Measurements from ENCODE around the gene LRRTM4. TPM values are rescaled to one million over a fixed set of nuclear protein-coding genes. Genes with fewer than 3 reads are reported as not detected.

Gene LRRTM4
- not detected for polyA plus RNA-seq (2012; ENCODE audit: low read depth, missing spikeins)

DNA sequence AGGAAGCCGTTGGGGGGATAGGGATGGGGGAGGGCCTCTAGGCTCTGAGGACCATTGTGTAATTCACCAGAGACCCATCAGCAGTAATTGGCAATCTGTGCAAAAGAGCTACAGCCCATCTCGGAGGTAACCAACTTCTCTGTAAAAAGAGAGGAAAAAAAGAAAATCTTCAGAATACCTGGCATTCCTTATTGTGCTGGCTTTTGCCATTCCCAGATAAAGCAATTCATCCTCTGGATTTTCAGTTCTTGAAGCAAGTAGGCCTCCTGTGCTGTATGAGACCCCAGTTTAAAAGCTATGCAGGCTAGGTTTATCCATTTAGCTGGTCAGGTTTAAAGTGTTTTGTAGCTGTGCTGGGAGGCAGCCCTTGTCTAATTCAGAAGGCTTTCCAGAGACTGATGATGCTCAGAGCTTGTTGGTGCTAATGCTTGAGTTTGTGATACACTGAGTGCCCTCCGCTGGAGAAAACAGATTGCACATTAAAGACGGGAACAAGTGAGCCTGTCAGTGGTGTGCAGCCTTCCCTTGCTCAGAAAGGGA, at the start of gene LRRTM4:
Gene LRRTM4, minus strand, starts transcription at position 446 of the 540 bp plus-strand sequence.
- no peak for FAIRE-seq
- DNase-seq (ENCODE audit: insufficient read length, low spot score): no peak
- no peak for TF ChIP-seq POLR2AphosphoS5 (IDR thresholded peaks at IDR 0.05; ENCODE audit: low read depth, low read length)
- TF ChIP-seq POLR2A (IDR thresholded peaks at IDR 0.05; ENCODE audit: low read depth, low read length): no peak
- no peak for TF ChIP-seq SPI1 (IDR thresholded peaks at IDR 0.05; ENCODE audit: low read depth, low read length)
- TF ChIP-seq PAX5 (IDR thresholded peaks at IDR 0.05; ENCODE audit: insufficient read depth, low read length, severe bottlenecking): no peak
- no peak for TF ChIP-seq TAF1 (IDR thresholded peaks at IDR 0.05; ENCODE audit: low read depth, low read length)
- no peak for TF ChIP-seq POU2F2 (IDR thresholded peaks at IDR 0.05; ENCODE audit: low read depth, low read length)

DNA sequence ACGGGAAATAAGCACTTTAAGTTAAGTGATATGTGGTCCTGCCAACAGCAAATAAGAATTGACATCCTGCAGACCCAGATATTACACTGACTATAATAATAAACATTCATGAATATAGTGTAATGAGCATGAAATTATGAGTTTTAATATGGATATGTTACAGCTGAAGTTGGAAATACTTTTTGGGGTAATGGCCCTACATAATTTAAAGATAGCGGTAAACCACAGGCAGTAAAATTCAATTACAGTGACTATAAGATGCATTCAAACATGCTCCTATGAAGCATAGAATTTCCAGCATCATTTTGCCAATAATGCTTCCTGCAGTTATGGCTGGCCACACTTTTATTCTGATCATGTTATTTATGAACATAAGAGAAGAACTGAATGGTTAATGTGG, 49.4 kb upstream of the LRRTM4 start:
- no peak for TF ChIP-seq POLR2AphosphoS5 (IDR thresholded peaks at IDR 0.05; ENCODE audit: low read depth, low read length)
- no peak for TF ChIP-seq PAX5 (IDR thresholded peaks at IDR 0.05; ENCODE audit: insufficient read depth, low read length, severe bottlenecking)
- no peak for TF ChIP-seq POLR2A (IDR thresholded peaks at IDR 0.05; ENCODE audit: low read depth, low read length)
- TF ChIP-seq TAF1 (IDR thresholded peaks at IDR 0.05; ENCODE audit: low read depth, low read length): no peak
- TF ChIP-seq POU2F2 (IDR thresholded peaks at IDR 0.05; ENCODE audit: low read depth, low read length): no peak
- TF ChIP-seq SPI1 (IDR thresholded peaks at IDR 0.05; ENCODE audit: low read depth, low read length): no peak
- DNase-seq (ENCODE audit: insufficient read length, low spot score): no peak
- FAIRE-seq: no peak

DNA sequence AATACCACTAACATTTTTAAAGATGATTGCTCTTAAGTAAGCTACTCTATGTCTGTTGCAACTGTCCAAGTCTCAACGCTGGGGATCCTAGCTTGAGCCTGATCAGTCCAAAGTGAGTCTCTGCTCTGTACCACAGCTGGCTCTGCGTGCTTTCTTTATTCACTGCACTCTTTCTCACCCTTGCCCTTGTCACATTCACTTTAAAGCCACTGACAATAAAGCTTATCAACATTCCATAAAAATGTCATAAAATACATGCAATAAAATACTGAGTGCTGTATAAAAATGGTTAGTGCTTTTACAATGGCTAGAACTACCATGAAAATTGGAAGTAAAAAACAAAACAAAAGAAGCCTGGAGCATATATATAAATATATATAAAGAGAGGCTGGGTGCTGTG, 45.5 kb upstream of the LRRTM4 start:
- DNase-seq (ENCODE audit: insufficient read length, low spot score) (no peak), FAIRE-seq (no peak)
- TF ChIP-seq PAX5 (IDR thresholded peaks at IDR 0.05; ENCODE audit: insufficient read depth, low read length, severe bottlenecking) (no peak), POLR2A (IDR thresholded peaks at IDR 0.05; ENCODE audit: low read depth, low read length) (no peak), SPI1 (IDR thresholded peaks at IDR 0.05; ENCODE audit: low read depth, low read length) (no peak)

DNA sequence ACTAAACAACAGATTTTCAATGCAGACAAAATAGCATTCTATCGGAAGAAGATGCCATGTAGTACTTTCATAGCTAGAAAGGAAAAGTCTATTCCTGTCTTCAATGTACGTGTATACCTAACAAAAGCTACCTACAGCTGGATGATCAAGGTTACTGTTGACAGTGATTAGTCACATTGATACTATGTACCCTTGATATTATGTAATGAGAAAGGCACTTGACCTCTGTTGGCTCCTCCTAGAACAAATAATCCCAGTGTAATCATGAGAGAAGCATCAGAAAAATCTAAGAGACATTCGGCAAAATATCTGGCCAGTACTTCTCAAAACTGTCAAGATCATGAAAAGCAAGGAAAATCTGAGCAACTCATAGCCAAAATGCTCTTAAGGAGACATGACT, 44.4 kb upstream of the LRRTM4 start:
- no peak for DNase-seq (ENCODE audit: insufficient read length, low spot score)
- no peak for TF ChIP-seq TAF1 (IDR thresholded peaks at IDR 0.05; ENCODE audit: low read depth, low read length)
- TF ChIP-seq POLR2A (IDR thresholded peaks at IDR 0.05; ENCODE audit: low read depth, low read length): no peak
- TF ChIP-seq POLR2AphosphoS5 (IDR thresholded peaks at IDR 0.05; ENCODE audit: low read depth, low read length): no peak
- no peak for TF ChIP-seq PAX5 (IDR thresholded peaks at IDR 0.05; ENCODE audit: insufficient read depth, low read length, severe bottlenecking)
- no peak for TF ChIP-seq POU2F2 (IDR thresholded peaks at IDR 0.05; ENCODE audit: low read depth, low read length)
- TF ChIP-seq SPI1 (IDR thresholded peaks at IDR 0.05; ENCODE audit: low read depth, low read length): no peak
- FAIRE-seq: no peak

DNA sequence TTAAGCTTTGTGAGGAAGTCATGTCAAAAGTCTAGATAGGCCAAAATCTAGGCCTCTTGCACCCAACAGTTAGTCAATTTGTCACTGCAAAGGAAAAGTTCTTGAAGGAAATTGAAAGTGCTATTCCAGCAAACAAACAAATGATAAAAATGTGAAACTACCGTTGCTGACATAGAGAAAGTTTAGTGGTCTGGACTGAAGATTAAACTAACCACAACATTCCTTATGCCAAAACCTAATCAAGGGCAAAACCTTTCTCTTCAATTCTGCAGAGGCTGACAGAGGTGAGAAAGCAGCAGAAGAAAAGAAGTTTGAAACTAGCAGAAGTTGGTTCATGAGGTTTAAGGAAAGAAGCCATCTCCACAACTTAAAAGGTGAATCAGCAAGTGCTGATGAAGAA, 44.0 kb upstream of the LRRTM4 start:
- DNase-seq (ENCODE audit: insufficient read length, low spot score): no peak
- TF ChIP-seq SPI1 (IDR thresholded peaks at IDR 0.05; ENCODE audit: low read depth, low read length) (no peak), POU2F2 (IDR thresholded peaks at IDR 0.05; ENCODE audit: low read depth, low read length) (no peak), PAX5 (IDR thresholded peaks at IDR 0.05; ENCODE audit: insufficient read depth, low read length, severe bottlenecking) (no peak), TAF1 (IDR thresholded peaks at IDR 0.05; ENCODE audit: low read depth, low read length) (no peak), POLR2A (IDR thresholded peaks at IDR 0.05; ENCODE audit: low read depth, low read length) (no peak), POLR2AphosphoS5 (IDR thresholded peaks at IDR 0.05; ENCODE audit: low read depth, low read length) (no peak)
- FAIRE-seq: no peak

DNA sequence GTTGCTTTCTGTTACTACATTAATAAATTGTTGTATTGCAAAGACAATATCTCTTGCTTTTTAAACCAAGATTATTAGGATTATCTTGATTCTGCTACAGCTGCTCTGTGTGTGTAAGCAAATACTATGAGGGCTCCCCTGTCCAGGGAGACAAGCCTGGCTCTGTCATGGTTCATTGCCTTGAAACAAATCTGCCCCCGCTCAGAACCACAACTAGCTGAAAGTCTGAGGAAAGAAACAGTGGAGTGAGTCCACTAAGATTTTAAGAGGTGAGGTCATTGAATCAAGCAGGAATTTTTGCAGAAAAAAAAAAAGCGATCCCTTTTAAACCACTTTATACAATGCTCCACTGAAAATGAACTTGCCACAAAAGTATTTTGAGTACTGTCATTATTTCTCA, 30.8 kb upstream of the LRRTM4 start:
- no peak for TF ChIP-seq POLR2A (IDR thresholded peaks at IDR 0.05; ENCODE audit: low read depth, low read length)
- TF ChIP-seq PAX5 (IDR thresholded peaks at IDR 0.05; ENCODE audit: insufficient read depth, low read length, severe bottlenecking): no peak
- no peak for TF ChIP-seq SPI1 (IDR thresholded peaks at IDR 0.05; ENCODE audit: low read depth, low read length)
- no peak for TF ChIP-seq POLR2AphosphoS5 (IDR thresholded peaks at IDR 0.05; ENCODE audit: low read depth, low read length)
- no peak for TF ChIP-seq TAF1 (IDR thresholded peaks at IDR 0.05; ENCODE audit: low read depth, low read length)
- TF ChIP-seq POU2F2 (IDR thresholded peaks at IDR 0.05; ENCODE audit: low read depth, low read length): no peak
- no peak for FAIRE-seq
- DNase-seq (ENCODE audit: insufficient read length, low spot score): no peak

DNA sequence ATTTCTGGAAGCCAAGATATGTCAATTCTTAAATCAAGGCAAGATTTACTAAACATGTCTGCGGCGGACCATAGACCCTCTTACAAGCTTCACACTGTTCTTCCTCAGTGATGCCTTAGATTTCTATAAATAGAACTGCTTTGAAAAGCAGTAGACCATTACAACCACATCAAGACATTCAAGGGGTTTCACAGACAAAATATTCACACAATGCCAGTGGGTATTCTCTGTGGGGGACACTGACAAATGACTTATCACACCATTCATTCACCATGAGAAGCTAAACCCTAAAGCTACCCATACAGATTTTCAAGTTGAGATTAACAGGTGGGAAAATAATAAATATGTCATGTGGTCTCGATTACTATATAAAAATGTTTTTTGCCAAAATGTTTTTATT, 15.9 kb upstream of the LRRTM4 start:
- FAIRE-seq (no peak), DNase-seq (ENCODE audit: insufficient read length, low spot score) (no peak)
- TF ChIP-seq POU2F2 (IDR thresholded peaks at IDR 0.05; ENCODE audit: low read depth, low read length): no peak
- no peak for TF ChIP-seq SPI1 (IDR thresholded peaks at IDR 0.05; ENCODE audit: low read depth, low read length)
- no peak for TF ChIP-seq TAF1 (IDR thresholded peaks at IDR 0.05; ENCODE audit: low read depth, low read length)
- no peak for TF ChIP-seq POLR2AphosphoS5 (IDR thresholded peaks at IDR 0.05; ENCODE audit: low read depth, low read length)
- TF ChIP-seq PAX5 (IDR thresholded peaks at IDR 0.05; ENCODE audit: insufficient read depth, low read length, severe bottlenecking): no peak
- TF ChIP-seq POLR2A (IDR thresholded peaks at IDR 0.05; ENCODE audit: low read depth, low read length): no peak

DNA sequence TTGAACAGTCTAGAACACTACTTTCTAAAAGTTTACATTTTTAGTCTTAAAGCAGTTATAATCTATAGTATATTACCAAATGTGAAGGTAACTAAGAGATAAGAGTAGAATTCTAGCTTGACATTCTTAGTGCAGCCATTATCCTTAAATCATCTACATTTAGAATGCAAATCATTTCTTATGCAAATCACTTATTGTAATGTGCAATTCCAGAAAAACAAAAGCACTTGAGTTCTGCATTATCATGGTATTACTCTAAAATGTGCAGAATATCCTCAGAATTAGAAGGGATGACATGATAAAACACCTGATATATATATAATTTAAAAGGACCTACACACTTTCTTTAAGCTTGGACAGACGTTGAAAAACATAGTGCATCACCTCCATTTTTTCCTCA, 712 bp upstream of the LRRTM4 start:
- FAIRE-seq (no peak), DNase-seq (ENCODE audit: insufficient read length, low spot score) (no peak)
- TF ChIP-seq PAX5 (IDR thresholded peaks at IDR 0.05; ENCODE audit: insufficient read depth, low read length, severe bottlenecking): no peak
- TF ChIP-seq POLR2AphosphoS5 (IDR thresholded peaks at IDR 0.05; ENCODE audit: low read depth, low read length): no peak
- no peak for TF ChIP-seq TAF1 (IDR thresholded peaks at IDR 0.05; ENCODE audit: low read depth, low read length)
- TF ChIP-seq POLR2A (IDR thresholded peaks at IDR 0.05; ENCODE audit: low read depth, low read length): no peak

DNA sequence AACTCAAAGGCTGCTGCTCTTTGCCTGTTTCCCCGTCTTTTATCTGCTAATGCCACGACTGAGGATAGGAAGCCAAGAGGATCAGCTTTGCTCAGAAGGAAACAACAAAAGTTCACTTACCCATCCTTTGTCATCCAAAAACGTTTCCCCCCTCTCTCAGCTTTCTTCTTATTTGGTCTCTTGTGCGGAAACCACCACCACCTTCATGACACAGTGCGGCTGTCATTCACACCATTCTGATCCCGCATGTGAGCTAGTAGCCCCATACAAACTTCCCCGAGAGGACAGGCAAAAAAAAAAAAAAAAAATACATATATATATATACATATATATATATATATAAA, 656 bp downstream of the LRRTM4 start:
- TF ChIP-seq POU2F2 (IDR thresholded peaks at IDR 0.05; ENCODE audit: low read depth, low read length): no peak
- TF ChIP-seq TAF1 (IDR thresholded peaks at IDR 0.05; ENCODE audit: low read depth, low read length): no peak
- TF ChIP-seq PAX5 (IDR thresholded peaks at IDR 0.05; ENCODE audit: insufficient read depth, low read length, severe bottlenecking): no peak
- no peak for TF ChIP-seq SPI1 (IDR thresholded peaks at IDR 0.05; ENCODE audit: low read depth, low read length)
- TF ChIP-seq POLR2A (IDR thresholded peaks at IDR 0.05; ENCODE audit: low read depth, low read length): no peak
- no peak for TF ChIP-seq POLR2AphosphoS5 (IDR thresholded peaks at IDR 0.05; ENCODE audit: low read depth, low read length)
- DNase-seq (ENCODE audit: insufficient read length, low spot score): no peak
- no peak for FAIRE-seq

Data from GM12891 (cell line).